GM18517 (cell line): ENCODE data around the gene PRG3.

Source experiments
- ATAC-seq: cut with Tn5 transposase; IDR thresholded peaks from one replicate; pipeline ENCODE4 v1.9.1; 2021; ENCODE audit warnings: mild to moderate bottlenecking, moderate library complexity; ENCODE audit not compliant: unreplicated experiment

Gene PRG3

DNA sequence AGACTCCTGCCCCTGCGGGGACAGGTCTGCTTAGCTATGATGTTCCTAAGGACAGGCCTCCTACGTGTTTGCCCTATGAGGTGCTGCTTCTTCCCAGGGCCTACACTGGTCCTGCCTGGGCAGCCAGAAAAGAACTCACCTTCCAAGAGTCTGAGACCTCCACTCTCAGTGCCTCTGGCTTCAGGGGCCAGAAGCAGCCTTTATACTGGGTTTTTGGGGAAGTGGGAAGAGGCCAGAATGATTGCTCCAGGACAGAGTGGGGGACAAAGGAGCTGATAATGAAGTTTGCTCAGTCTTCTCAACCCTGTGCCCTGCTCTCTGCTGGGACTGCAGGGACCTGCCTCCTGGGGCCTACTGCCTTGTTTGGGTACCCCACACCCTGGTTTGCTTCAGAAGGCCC is at the start of gene PRG3:
Gene PRG3 (minus strand): TSS at position 176 of the 400 bp plus-strand sequence. CDS start 442 bp downstream, outside the sequence.
- no peak for ATAC-seq

DNA sequence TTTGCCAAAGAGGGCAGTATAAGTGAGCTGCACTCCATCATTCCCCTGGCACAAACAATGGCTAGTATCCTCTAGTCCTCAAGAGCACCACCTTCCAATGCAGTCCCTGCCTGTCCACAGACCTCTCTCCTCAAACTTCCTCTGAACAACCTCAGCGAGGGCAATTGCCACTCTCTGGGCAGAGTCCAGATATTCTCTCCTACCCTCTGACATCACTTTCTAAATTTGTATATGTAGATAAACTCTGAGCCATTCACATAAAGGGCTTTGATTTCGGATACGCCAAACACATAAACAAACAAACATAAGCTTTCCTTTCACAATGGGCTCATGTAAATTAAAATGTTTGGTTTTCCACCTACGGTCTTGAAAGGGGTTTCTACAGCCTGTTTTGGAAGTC is 49.0 kb upstream of the PRG3 start:
- ATAC-seq: no peak

DNA sequence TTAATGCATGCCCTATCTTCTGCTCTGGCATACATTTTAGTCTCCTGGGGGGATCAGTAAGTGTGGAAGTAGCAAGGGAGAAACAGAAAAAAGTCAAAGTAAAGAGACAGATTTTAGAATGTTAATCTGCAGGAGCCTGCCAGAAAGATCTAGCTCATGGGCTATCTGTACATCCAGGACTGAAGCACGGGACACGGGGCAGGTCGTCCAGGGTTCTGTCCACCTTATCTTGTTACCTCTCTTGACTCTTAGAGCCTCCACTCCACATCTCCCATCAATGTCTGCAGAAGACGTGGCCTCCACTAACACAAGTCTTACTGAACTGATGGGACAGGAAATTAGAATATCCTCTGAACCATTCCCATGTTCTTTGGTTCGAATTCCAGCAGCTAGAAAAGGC is 47.7 kb upstream of the PRG3 start:
- no peak for ATAC-seq

- no peak for ATAC-seq
Observed at GRCh38 chr11:57427727-57428082, 46.8 kb upstream of the PRG3 start.

GRCh38 chr11:57426929-57427726 is 46.2 kb upstream of the PRG3 start, which contains the start of gene SLC43A3:
TSS of gene SLC43A3 (minus strand) at chr11:57427121. CDS start at chr11:57426172, 949 bp downstream.
- ATAC-seq: peak; percentile 48

GRCh38 chr11:57426439-57426928 is 45.5 kb upstream of the PRG3 start:
- ATAC-seq: peak; percentile 2

- no peak for ATAC-seq
Observed at GRCh38 chr11:57425565-57426438, 44.9 kb upstream of the PRG3 start.

GRCh38 chr11:57424792-57425564 is 44.0 kb upstream of the PRG3 start:
- peak; percentile 94 for ATAC-seq

GRCh38 chr11:57424137-57424791 is 43.3 kb upstream of the PRG3 start:
- ATAC-seq: no peak

DNA sequence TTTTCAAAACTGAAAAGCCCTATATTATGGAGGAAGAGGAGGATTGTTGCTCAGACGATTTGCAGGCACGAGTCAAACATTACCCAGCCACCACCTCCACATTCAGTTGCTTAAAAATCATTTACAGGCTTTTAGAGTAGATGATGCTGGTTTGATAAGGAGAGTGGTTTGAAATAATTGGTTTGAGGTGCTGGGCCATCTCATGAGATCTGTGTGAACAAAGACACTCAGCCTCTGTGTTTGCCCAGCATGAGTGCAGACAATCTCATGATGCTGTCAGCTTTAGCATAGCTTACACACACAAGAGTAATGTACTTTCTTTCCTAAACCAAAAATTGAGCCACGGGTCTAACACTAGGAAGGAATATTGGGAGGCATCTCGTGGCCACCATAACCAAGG is 41.7 kb upstream of the PRG3 start:
- ATAC-seq: no peak

DNA sequence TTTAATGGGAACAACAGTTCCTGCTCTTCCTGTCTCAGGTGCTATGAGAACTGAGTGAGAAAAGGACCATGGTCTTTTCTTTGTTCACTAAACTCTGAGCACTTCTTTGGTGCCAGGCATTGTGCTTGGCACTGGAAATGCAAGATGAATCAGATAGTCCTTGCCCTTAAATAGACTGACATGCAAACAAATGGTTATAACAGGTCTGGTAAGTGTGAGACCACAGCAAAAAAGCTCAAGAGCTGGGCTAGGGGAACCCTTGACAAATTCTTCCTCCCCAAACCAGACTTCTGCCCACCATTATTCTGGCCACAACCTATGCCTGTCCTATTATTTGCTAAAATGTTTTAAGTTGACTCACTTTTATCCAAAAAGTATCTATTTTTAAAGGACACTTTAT is 40.9 kb upstream of the PRG3 start:
- ATAC-seq: no peak

GRCh38 chr11:57421066-57421465 is 40.1 kb upstream of the PRG3 start:
- ATAC-seq: no peak

DNA sequence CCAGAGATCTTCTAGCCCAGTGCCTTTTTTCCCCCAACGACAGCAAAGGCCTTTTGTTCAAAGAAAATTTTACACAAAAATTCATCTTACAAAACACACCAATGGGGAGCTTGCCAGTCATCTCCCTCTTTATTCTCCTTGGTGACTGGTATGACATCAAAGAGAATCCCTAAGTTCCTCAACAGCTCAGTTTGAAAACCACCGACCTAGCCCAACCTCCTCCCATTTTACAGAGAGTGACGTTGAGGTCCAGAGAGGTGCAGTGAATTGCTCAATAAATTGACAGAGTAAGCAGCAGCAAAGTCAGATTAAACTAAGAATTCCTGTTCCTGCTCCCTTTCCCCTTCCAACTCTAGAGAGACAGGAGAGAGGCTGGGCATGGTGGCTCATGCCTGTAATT is 38.2 kb upstream of the PRG3 start:
- no peak for ATAC-seq

GRCh38 chr11:57418131-57418530 is 37.2 kb upstream of the PRG3 start:
- no peak for ATAC-seq

DNA sequence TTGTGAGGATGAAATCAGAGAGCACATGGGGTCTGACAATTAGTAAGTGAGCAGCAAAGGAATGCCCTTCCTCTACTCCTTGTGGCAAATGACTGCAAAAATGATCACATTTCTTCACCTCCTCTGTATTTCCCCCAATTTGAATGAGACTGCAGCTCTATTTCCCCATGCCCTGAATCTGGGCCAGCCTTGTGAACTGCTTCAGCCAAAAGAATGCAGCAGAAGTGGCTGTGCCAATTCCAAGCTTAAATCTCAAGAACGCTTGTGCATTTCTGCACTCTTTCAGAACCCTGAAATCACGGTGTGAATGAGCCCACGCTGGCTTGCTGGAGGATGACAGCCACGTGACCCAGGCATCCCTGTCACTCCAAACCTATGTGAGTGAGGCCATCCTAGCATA is 36.1 kb upstream of the PRG3 start:
- no peak for ATAC-seq

DNA sequence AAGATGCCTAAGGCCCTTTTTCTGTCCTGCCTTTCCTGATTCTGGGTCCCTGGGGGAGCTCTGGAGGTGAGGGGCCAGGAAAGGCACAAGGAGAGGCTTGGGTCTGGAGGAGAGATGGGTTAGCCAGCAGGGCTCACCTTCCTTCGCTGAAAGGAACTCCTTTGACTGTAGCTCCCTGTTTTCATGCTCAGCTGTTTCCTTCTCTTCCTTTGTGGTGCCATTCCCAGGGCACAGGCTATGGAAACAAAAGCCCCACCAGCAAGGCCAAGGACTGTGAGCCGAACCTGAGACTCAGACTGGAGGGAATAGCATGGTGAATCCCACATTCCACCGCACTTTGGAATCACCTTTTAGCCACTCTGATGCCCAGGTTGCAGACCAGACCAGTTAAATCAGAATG is 35.5 kb upstream of the PRG3 start:
- no peak for ATAC-seq

GRCh38 chr11:57414612-57415212 is 33.8 kb upstream of the PRG3 start:
- no peak for ATAC-seq

- no peak for ATAC-seq
Observed at GRCh38 chr11:57413681-57414080, 32.7 kb upstream of the PRG3 start.

DNA sequence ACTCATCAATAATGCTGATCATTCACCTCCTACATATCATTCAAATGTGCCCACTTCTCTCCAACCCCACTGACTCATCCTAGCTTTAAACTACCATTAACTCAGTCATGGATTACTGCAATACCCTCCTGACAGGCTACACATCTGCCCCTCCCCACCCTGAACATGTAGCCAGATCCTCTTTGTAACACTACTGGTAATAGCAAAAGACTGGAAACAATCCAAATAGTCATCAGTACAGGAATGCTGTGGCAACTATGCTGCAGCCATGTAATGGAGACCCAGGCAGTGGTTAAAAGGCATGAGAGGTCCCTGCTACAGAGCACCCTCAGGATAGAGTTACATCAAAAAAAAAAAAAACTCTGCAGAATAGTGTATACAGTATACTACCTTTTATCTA is 29.3 kb upstream of the PRG3 start:
- ATAC-seq: no peak
